B cell (primary cell): Measurements from ENCODE around the gene TPRN. TPM values are rescaled to one million over a fixed set of nuclear protein-coding genes. Genes with fewer than 3 reads are reported as not detected.

Experiments used
- ATAC-seq: fragments of 200-7000 bp; cut with Tn5 transposase; one replicate; pipeline ENCODE4 v1.10.0; 2021; ENCODE audit warnings: low read depth, mild to moderate bottlenecking, moderate number of reproducible peaks, moderate library complexity
- CTCF ChIA-PET: fragments of 350-600 bp; sonication (Branson Sonifier 250); formaldehyde crosslinking; loops from one replicate; lab custom pipeline; 2021; ENCODE audit warnings: antibody characterized with exemption, inconsistent platforms; lab: Charles Lee
- POLR2A ChIA-PET: fragments of 350-600 bp; sonication (Branson Sonifier 250); formaldehyde crosslinking; loops from one replicate; lab custom pipeline; 2021; ENCODE audit warnings: antibody characterized with exemption; lab: Charles Lee
- DNase-seq: peaks from one replicate; pipeline ENCODE4 v3.0.0; 2013
- H2AFZ ChIP-seq: 2 replicates; pipeline ENCODE4 v1.6.1; 2012; ENCODE audit warnings: mild to moderate bottlenecking, low read depth, low read length; ENCODE audit not compliant: insufficient read depth, poor library complexity, severe bottlenecking
- H3K27ac ChIP-seq, 2 donors: 1 replicate in 1 of 2; 2 replicates in 1 of 2; pipeline ENCODE4 v1.5.1; 2012 to 2013; ENCODE audit warnings: low read length in 2 of 2, mild to moderate bottlenecking in 2 of 2, moderate library complexity in 1 of 2
- H3K27me3 ChIP-seq, 4 experiments: fragments of 200-600 bp in 1 of 4; sonication (generic) in 1 of 4; replicated peaks in 1 of 4; 1 replicate in 2 of 4; 2 replicates in 2 of 4; pipeline versions ENCODE4 v1.6.1 to v1.7.0; 2013 to 2016; ENCODE audit warnings: low read length in 3 of 4, mild to moderate bottlenecking in 2 of 4, mixed read lengths in 1 of 4, moderate library complexity in 1 of 4; ENCODE audit not compliant: insufficient read depth in 4 of 4, control insufficient read depth in 3 of 4; ENCODE audit errors: control extremely low read depth in 1 of 4
- H3K36me3 ChIP-seq, 2 experiments: replicated peaks in 1 of 2; 1 replicate in 1 of 2; 2 replicates in 1 of 2; pipeline versions ENCODE4 v1.6.1 to v1.7.1; 2013; ENCODE audit warnings: low read length in 1 of 2; ENCODE audit not compliant: insufficient read depth in 2 of 2, control insufficient read depth in 1 of 2; ENCODE audit errors: control extremely low read depth in 1 of 2, extremely low read depth in 1 of 2
- H3K4me1 ChIP-seq, 2 donors: fragments of 200-600 bp in 1 of 2; sonication (generic) in 1 of 2; 1 replicate in 1 of 2; 2 replicates in 1 of 2; pipeline versions ENCODE4 v1.5.1 to v1.6.1; 2013 to 2017; ENCODE audit warnings: low read length in 2 of 2; ENCODE audit not compliant: control insufficient read depth in 2 of 2, insufficient read depth in 2 of 2
- H3K4me2 ChIP-seq: replicated peaks from 2 replicates; pipeline ENCODE3; 2012; ENCODE audit warnings: mild to moderate bottlenecking, low read depth, low read length; ENCODE audit not compliant: poor library complexity, severe bottlenecking
- H3K4me3 ChIP-seq, 5 experiments: fragments of 200-600 bp in 1 of 5; sonication (generic) in 1 of 5; 1 replicate in 3 of 5; 2 replicates in 2 of 5; pipeline versions ENCODE4 v1.5.1 to v1.7.0; 2011 to 2016; ENCODE audit warnings: low read length in 4 of 5, mild to moderate bottlenecking in 4 of 5, low read depth in 2 of 5, control low read depth in 1 of 5, moderate library complexity in 1 of 5; ENCODE audit not compliant: insufficient read depth in 1 of 5; ENCODE audit errors: control extremely low read depth in 1 of 5, extremely low read depth in 1 of 5
- H3K79me2 ChIP-seq: fragments of 200-600 bp; sonication (generic); one replicate; pipeline ENCODE4 v1.6.0; 2016; ENCODE audit warnings: low read length; ENCODE audit not compliant: control insufficient read depth, insufficient read depth
- H3K9ac ChIP-seq: fragments of 200-600 bp; sonication (generic); 2 replicates; pipeline ENCODE4 v1.6.1; 2017; ENCODE audit warnings: mild to moderate bottlenecking, low read length, moderate library complexity
- H3K9me3 ChIP-seq, 3 donors: one replicate each; pipeline versions ENCODE4 v1.6.1 to v1.7.1; 2013; ENCODE audit warnings: low read length in 2 of 3; ENCODE audit not compliant: control insufficient read depth in 2 of 3, insufficient read depth in 1 of 3; ENCODE audit errors: control extremely low read depth in 1 of 3
- H4K20me1 ChIP-seq: 2 replicates; pipeline ENCODE4 v1.6.0; 2012; ENCODE audit warnings: mild to moderate bottlenecking, low read length; ENCODE audit not compliant: insufficient read depth, control insufficient read depth, poor library complexity, severe bottlenecking
- H3K27ac Mint-ChIP-seq: one replicate; pipeline ENCODE4 v1.8.0; 2021; ENCODE audit warnings: mixed read lengths
- H3K27me3 Mint-ChIP-seq: one replicate; pipeline ENCODE4 v1.8.0; 2021; ENCODE audit warnings: mixed read lengths
- H3K4me1 Mint-ChIP-seq: one replicate; pipeline ENCODE4 v1.8.0; 2021; ENCODE audit warnings: mixed read lengths
- H3K4me3 Mint-ChIP-seq: one replicate; pipeline ENCODE4 v1.8.0; 2021; ENCODE audit warnings: mixed read lengths
- H3K9me3 Mint-ChIP-seq: one replicate; pipeline ENCODE4 v1.8.0; 2022; ENCODE audit warnings: mixed read lengths; ENCODE audit not compliant: insufficient read depth
- EZH2 ChIP-seq: IDR thresholded peaks from 2 replicates; pipeline ENCODE4 v1.6.1; 2012; ENCODE audit warnings: borderline replicate concordance, low read depth, mild to moderate bottlenecking, moderate library complexity, low read length; ENCODE audit not compliant: insufficient read depth, poor library complexity, severe bottlenecking
- WGBS: methylation state at CpG from one replicate; pipeline ENCODE4 v1.1.5; 2013; ENCODE audit warnings: missing lambda C conversion rate; ENCODE audit not compliant: insufficient coverage; 5-methylcytosine and 5-hydroxymethylcytosine counted together
- intact Hi-C: fragments of 100-400 bp; cut with micrococcal nuclease; formaldehyde crosslinking; loops from one replicate; pipeline ENCODE4 v1.10.0; 2022
- polyA plus RNA-seq: library from polyadenylated mRNA; depleted of rRNA; stranded (reverse); fragments of >200 nt; gene quantifications from 2 replicates; pipeline ENCODE4 v1.2.3, GENCODE V29; 2012
- total RNA-seq, 2 donors: library from RNA; stranded (reverse); fragments of 120-200 nt in 1 of 2; gene quantifications; 1 replicate in 1 of 2; 2 replicates in 1 of 2; pipeline versions ENCODE4 v1.2.3 to v1.2.4, GENCODE V29; 2013 to 2022
- TF ChIP-seq, protein P1 (sequence below): fragments of 200-600 bp; IDR thresholded peaks from one replicate; pipeline ENCODE4 v1.8.0; 2022; ENCODE audit warnings: antibody characterized with exemption, mild to moderate bottlenecking

TPRN gene
- total and polyA plus RNA-seq, 2 donors (not counting 1 experiment from before 2014, with no cell fraction given) = 5.7 to 16.3 TPM

- peaks cover 35% of the 10 kb centered on the region for H3K4me1 Mint-ChIP-seq
- DNase-seq (no peak), ATAC-seq (no peak)
- Histone ChIP-seq H3K4me3 (peak overlapping the region; percentile 12 to 80 (median 75)), H3K9me3 (no peaks in the 10 kb centered on the region), H4K20me1 (peaks cover 52% of the 10 kb centered on the region), H3K27me3 (peaks cover 0 to 6% (median 0%) of the 10 kb centered on the region in 4 experiments), H3K4me1 (peaks cover 37 to 48% of the 10 kb centered on the region in 2 donors), H2AFZ (peak overlapping the region; percentile 85), H3K79me2 (peaks cover 80% of the 10 kb centered on the region), H3K4me2 (peak overlapping the region; percentile 96), H3K9ac (peak overlapping the region; percentile 81), H3K36me3 (peaks cover 0 to 5% of the 10 kb centered on the region in 2 experiments), H3K27ac (peak overlapping the region; percentile 78 to 89)
- intact Hi-C loops = loop anchor here (2.0 to 10.0 kb wide), 2 partner anchors 73 to 317 kb away; partner anchors contain the start of gene TRAF2
- ChIA-PET CTCF (interaction anchor here (0.9 to 3.3 kb wide), 5 partner anchors 12 to 394 kb away, joined by 3 to 13 read pairs (median 5); partner anchors contain the start of genes ANAPC2 and SSNA1), POLR2A (interaction anchor here (0.6 to 2.0 kb wide), 7 partner anchors 12 to 72 kb away, joined by 3 to 15 read pairs (median 6); partner anchors contain the start of gene TUBB4B)
- peak overlapping the region; percentile 90 for H3K27ac Mint-ChIP-seq
- peak overlapping the region; percentile 88 for H3K4me3 Mint-ChIP-seq
- no peaks in the 10 kb centered on the region for H3K27me3 Mint-ChIP-seq
- 21% methylated on average over 20 of the region's 23 CpGs for WGBS
- no peaks in the 10 kb centered on the region for H3K9me3 Mint-ChIP-seq
- TF ChIP-seq, protein P1, sequence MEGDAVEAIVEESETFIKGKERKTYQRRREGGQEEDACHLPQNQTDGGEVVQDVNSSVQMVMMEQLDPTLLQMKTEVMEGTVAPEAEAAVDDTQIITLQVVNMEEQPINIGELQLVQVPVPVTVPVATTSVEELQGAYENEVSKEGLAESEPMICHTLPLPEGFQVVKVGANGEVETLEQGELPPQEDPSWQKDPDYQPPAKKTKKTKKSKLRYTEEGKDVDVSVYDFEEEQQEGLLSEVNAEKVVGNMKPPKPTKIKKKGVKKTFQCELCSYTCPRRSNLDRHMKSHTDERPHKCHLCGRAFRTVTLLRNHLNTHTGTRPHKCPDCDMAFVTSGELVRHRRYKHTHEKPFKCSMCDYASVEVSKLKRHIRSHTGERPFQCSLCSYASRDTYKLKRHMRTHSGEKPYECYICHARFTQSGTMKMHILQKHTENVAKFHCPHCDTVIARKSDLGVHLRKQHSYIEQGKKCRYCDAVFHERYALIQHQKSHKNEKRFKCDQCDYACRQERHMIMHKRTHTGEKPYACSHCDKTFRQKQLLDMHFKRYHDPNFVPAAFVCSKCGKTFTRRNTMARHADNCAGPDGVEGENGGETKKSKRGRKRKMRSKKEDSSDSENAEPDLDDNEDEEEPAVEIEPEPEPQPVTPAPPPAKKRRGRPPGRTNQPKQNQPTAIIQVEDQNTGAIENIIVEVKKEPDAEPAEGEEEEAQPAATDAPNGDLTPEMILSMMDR = no peak
- TF ChIP-seq EZH2 = no peak
Measured at GRCh38 chr9:137201205-137201868, 796 bp upstream of the TPRN start.
